H1 (cell line): ENCODE results near the gene SIPA1L3.

Experiments
- BCL11A ChIP-seq, 2 experiments: IDR thresholded peaks; one replicate each; pipeline ENCODE4 v1.6.1; 2011; ENCODE audit warnings: low read depth in 2 of 2, low read length in 2 of 2, mild to moderate bottlenecking in 2 of 2
- EZH2 ChIP-seq: fragments of 200-600 bp; sonication (generic); IDR thresholded peaks from 2 replicates; pipeline ENCODE4 v1.7.1; 2012; ENCODE audit warnings: low read depth, mild to moderate bottlenecking, moderate library complexity, low read length, inconsistent platforms; ENCODE audit not compliant: severe bottlenecking
- HDAC2 ChIP-seq, 2 experiments: fragments of 300-600 bp in 1 of 2; sonication (generic) in 1 of 2; IDR thresholded peaks; 2 replicates each; pipeline ENCODE4 v1.6.1; 2011 to 2012; ENCODE audit warnings: low read depth in 2 of 2, low read length in 2 of 2, mild to moderate bottlenecking in 2 of 2, moderate library complexity in 2 of 2, borderline replicate concordance in 1 of 2, inconsistent platforms in 1 of 2
- JUN ChIP-seq: IDR thresholded peaks from 2 replicates; pipeline ENCODE4 v1.6.1; 2011; ENCODE audit warnings: low read depth, mild to moderate bottlenecking, improper control_type of control experiment, low read length
- JUND ChIP-seq: IDR thresholded peaks from 2 replicates; pipeline ENCODE4 v1.6.1; 2011; ENCODE audit warnings: mild to moderate bottlenecking, improper control_type of control experiment, low read length
- POLR2A ChIP-seq, 2 experiments: IDR thresholded peaks; 1 replicate in 1 of 2; 2 replicates in 1 of 2; pipeline ENCODE4 v1.6.1; 2011; ENCODE audit warnings: low read depth in 2 of 2, low read length in 2 of 2, mild to moderate bottlenecking in 2 of 2; ENCODE audit errors: control extremely low read depth in 1 of 2
- RAD21 ChIP-seq, 2 experiments: IDR thresholded peaks in 1 of 2; conservative IDR thresholded peaks in 1 of 2; 2 replicates each; pipeline ENCODE4 v1.6.1; 2011; ENCODE audit warnings: low read depth in 2 of 2, low read length in 2 of 2, improper control_type of control experiment in 1 of 2, inconsistent platforms in 1 of 2, mild to moderate bottlenecking in 1 of 2, moderate library complexity in 1 of 2
- SP2 ChIP-seq: IDR thresholded peaks from 2 replicates; pipeline ENCODE4 v1.6.1; 2012; ENCODE audit warnings: mild to moderate bottlenecking, low read length, inconsistent platforms
- TAF1 ChIP-seq: IDR thresholded peaks from 2 replicates; pipeline ENCODE4 v1.6.1; 2011; ENCODE audit warnings: mild to moderate bottlenecking, low read depth, low read length
- TF ChIP-seq, protein P1 (sequence below), 3 experiments: IDR thresholded peaks; 1 replicate in 2 of 3; 2 replicates in 1 of 3; pipeline versions ENCODE4 v1.5.1 to v1.6.1; 2011; ENCODE audit warnings: low read length in 3 of 3, mild to moderate bottlenecking in 3 of 3, inconsistent platforms in 2 of 3, low read depth in 1 of 3, moderate library complexity in 1 of 3; ENCODE audit not compliant: insufficient read depth in 1 of 3; ENCODE audit errors: control extremely low read depth in 1 of 3
- TF ChIP-seq, protein P2 (sequence below): IDR thresholded peaks from 2 replicates; pipeline ENCODE4 v1.6.1; 2012; ENCODE audit warnings: low read length, inconsistent platforms
- TF ChIP-seq, protein P3 (sequence below): IDR thresholded peaks from 2 replicates; pipeline ENCODE4 v1.6.1; 2011; ENCODE audit warnings: low read length, improper control_type of control experiment
- TF ChIP-seq, protein P4 (sequence below): IDR thresholded peaks from 2 replicates; pipeline ENCODE4 v1.6.1; 2012; ENCODE audit warnings: inconsistent platforms

DNA sequence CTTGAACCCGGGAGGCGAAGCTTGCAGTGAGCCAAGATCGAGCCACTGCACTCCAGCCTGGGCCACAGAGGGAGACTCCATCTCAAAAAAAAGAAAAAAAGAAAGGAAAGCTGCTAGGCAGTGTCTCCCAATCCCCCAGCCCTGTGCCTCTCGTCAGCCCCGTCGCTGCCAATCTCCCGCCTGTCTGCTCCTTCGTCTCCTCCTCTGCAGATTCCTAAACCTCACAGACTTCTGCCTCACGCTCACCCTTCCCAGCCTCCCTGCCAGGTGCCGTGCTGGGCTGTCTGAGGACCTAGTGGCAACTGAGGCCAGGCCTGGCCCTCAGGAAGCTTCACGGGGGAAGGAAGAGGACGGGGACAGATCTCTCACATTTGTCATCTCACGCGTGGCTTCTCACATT is 295.5 kb downstream of the SIPA1L3 start:
- TF ChIP-seq POLR2A (IDR thresholded peaks at IDR 0.05; ENCODE audit: control extremely low read depth in 1 of 2, low read depth in 2 of 2, low read length in 2 of 2) (no peak), TAF1 (no peak), BCL11A (IDR thresholded peaks at IDR 0.05; ENCODE audit: low read depth in 2 of 2, low read length in 2 of 2) (no peak), JUND (no peak), RAD21 (IDR thresholded peaks at IDR 0.05 in 1 of 2, conservative IDR thresholded peaks at IDR 0.05 in 1 of 2; ENCODE audit: low read depth in 2 of 2, low read length in 2 of 2) (no peak), SP2 (no peak), EZH2 (no peak), JUN (no peak), HDAC2 (IDR thresholded peaks at IDR 0.05; ENCODE audit: borderline replicate concordance in 1 of 2, low read depth in 2 of 2, low read length in 2 of 2) (no peak)
- TF ChIP-seq, protein P1, sequence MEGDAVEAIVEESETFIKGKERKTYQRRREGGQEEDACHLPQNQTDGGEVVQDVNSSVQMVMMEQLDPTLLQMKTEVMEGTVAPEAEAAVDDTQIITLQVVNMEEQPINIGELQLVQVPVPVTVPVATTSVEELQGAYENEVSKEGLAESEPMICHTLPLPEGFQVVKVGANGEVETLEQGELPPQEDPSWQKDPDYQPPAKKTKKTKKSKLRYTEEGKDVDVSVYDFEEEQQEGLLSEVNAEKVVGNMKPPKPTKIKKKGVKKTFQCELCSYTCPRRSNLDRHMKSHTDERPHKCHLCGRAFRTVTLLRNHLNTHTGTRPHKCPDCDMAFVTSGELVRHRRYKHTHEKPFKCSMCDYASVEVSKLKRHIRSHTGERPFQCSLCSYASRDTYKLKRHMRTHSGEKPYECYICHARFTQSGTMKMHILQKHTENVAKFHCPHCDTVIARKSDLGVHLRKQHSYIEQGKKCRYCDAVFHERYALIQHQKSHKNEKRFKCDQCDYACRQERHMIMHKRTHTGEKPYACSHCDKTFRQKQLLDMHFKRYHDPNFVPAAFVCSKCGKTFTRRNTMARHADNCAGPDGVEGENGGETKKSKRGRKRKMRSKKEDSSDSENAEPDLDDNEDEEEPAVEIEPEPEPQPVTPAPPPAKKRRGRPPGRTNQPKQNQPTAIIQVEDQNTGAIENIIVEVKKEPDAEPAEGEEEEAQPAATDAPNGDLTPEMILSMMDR (IDR thresholded peaks at IDR 0.05; ENCODE audit: control extremely low read depth in 1 of 3, insufficient read depth in 1 of 3, low read depth in 1 of 3, low read length in 3 of 3): no peak
- TF ChIP-seq, protein P2, sequence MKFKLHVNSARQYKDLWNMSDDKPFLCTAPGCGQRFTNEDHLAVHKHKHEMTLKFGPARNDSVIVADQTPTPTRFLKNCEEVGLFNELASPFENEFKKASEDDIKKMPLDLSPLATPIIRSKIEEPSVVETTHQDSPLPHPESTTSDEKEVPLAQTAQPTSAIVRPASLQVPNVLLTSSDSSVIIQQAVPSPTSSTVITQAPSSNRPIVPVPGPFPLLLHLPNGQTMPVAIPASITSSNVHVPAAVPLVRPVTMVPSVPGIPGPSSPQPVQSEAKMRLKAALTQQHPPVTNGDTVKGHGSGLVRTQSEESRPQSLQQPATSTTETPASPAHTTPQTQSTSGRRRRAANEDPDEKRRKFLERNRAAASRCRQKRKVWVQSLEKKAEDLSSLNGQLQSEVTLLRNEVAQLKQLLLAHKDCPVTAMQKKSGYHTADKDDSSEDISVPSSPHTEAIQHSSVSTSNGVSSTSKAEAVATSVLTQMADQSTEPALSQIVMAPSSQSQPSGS: no peak
- TF ChIP-seq, protein P3, sequence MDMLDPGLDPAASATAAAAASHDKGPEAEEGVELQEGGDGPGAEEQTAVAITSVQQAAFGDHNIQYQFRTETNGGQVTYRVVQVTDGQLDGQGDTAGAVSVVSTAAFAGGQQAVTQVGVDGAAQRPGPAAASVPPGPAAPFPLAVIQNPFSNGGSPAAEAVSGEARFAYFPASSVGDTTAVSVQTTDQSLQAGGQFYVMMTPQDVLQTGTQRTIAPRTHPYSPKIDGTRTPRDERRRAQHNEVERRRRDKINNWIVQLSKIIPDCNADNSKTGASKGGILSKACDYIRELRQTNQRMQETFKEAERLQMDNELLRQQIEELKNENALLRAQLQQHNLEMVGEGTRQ: no peak
- TF ChIP-seq, protein P4, sequence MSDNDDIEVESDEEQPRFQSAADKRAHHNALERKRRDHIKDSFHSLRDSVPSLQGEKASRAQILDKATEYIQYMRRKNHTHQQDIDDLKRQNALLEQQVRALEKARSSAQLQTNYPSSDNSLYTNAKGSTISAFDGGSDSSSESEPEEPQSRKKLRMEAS: no peak
